ENCODE results near the gene FTO. TPM values are rescaled to one million over a fixed set of nuclear protein-coding genes. Genes with fewer than 3 reads are reported as not detected.
A peak's percentile ranks its signal among the peaks of the same experiment; 100 is the strongest.

The FTO gene
- total and polyA plus RNA-seq, 2 of the 8 experiments (the other 6 are each of a cell fraction or from before 2014, with no cell fraction given): 34.5 to 59.8 TPM

DNA sequence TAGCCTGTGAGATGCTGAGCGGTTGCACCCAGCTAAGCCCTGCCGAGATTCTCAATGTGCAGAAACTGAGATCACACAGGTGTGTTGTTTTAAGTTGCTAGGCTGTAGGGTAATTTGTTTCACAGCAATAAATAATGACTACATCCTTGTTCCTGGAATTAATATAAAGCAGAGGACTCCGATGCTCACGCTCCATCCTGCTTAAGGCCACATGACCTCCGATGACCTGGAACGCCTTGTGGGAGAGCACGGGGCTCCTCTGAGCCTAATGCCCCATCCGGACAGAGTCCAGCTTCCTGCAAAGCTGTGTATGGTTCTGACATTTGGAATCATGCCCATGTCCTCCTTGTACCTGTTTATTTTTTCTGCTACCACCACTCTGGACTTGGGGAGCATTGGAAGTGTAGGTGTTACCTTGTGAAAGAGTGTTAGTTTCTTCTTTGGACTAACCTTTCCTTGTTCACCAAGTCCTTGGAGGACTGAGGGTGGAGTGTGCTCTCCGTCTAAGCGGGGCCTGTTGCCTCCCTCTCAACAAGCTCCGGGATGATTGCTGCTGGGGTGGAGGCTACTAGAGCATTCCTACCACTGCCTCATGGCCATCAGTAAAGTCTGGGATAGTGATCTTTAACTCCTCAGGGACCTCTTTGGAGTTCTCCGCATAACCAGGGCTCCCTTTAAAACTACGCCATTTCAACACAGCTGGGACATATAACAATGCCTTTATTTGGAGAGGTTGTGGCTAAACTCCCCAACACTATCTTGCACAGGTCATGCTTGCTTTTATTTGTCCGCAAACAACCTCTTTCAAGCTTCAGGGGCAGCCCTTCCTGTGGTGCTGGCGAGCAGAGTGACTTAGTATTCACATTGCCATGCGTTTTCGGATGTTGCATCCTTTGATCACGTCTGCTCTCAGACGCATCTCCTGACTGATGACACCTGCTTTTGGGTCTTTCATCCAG lies 457.3 kb downstream of the FTO start:
- Histone ChIP-seq H3K4me2 (ENCODE audit: insufficient read depth in 1 of 2, low read depth in 2 of 2, low read length in 2 of 2) (no peak overlapping the region), H3K18ac (ENCODE audit: extremely low read depth, low read length) (no peak overlapping the region), H2BK15ac (ENCODE audit: low read length) (no peak overlapping the region), H4K8ac (ENCODE audit: extremely low read depth, insufficient read depth, low read length) (no peak overlapping the region), H3K23me2 (ENCODE audit: low read depth, low read length) (peaks cover 2% of the 10 kb centered on the region; the same call in 1 of the 2 replicates), H3K4me3 (ENCODE audit: extremely low read depth in 1 of 4, insufficient read depth in 2 of 4, low read depth in 3 of 4, low read length in 4 of 4) (no peak overlapping the region), H3K27ac (ENCODE audit: low read depth, low read length) (no peak overlapping the region), H4K5ac (ENCODE audit: insufficient read length, low read depth, low read length) (no peak overlapping the region), H2AFZ (ENCODE audit: low read length) (peak overlapping the region; percentile 62), H3K4me1 (replicated peaks in 1 of 4; ENCODE audit: control insufficient read depth in 3 of 4, insufficient read depth in 4 of 4, low read length in 3 of 4) (no peaks in the 10 kb centered on the region), H3K79me2 (ENCODE audit: control insufficient read depth in 1 of 2, insufficient read depth in 2 of 2, low read length in 2 of 2) (no peaks in the 10 kb centered on the region), H3K27me3 (replicated peaks in 1 of 4; ENCODE audit: control insufficient read depth in 3 of 4, extremely low read depth in 1 of 4, insufficient read depth in 3 of 4, low read length in 3 of 4) (no peaks in the 10 kb centered on the region), H2BK20ac (ENCODE audit: low read length) (no peak overlapping the region), H3K79me1 (ENCODE audit: low read depth, low read length) (no peaks in the 10 kb centered on the region), H2AK5ac (ENCODE audit: low read depth, low read length) (no peak overlapping the region), H4K20me1 (replicated peaks in 1 of 2; ENCODE audit: control insufficient read depth in 1 of 2, insufficient read depth in 2 of 2, low read length in 2 of 2) (no peaks in the 10 kb centered on the region), H2BK12ac (ENCODE audit: low read depth, low read length) (no peak overlapping the region), H3K56ac (replicated peaks; ENCODE audit: insufficient read length, low read depth, low read length) (no peak overlapping the region), H2BK120ac (replicated peaks; ENCODE audit: low read depth, low read length) (no peak overlapping the region), H3K9ac (replicated peaks in 1 of 4; ENCODE audit: extremely low read depth in 1 of 4, low read depth in 3 of 4, low read length in 3 of 4) (no peak overlapping the region), H3K36me3 (ENCODE audit: control insufficient read depth in 2 of 4, insufficient read depth in 4 of 4, low read length in 3 of 4) (no peaks in the 10 kb centered on the region), H3K14ac (ENCODE audit: insufficient read length) (no peak overlapping the region), H4K91ac (replicated peaks; ENCODE audit: insufficient read length, low read length) (no peak overlapping the region), H3K9me3 (ENCODE audit: insufficient read depth in 2 of 2, low read depth in 1 of 2, low read length in 1 of 2) (no peaks in the 10 kb centered on the region), H3K23ac (ENCODE audit: insufficient read length) (no peak overlapping the region), H2BK5ac (ENCODE audit: low read depth, low read length) (no peak overlapping the region), H3K4ac (replicated peaks; ENCODE audit: insufficient read length, low read depth, low read length) (no peak overlapping the region)
- ChIA-PET POLR2A (ENCODE audit: partially characterized antibody) (interaction anchor here (0.6 kb wide), 1 partner anchor 171 kb away, joined by 4 read pairs; no protein-coding TSS in a partner anchor), CTCF (ENCODE audit: partially characterized antibody) (interaction anchor here (0.7 kb wide), 1 partner anchor 25 kb away, joined by 3 read pairs; no protein-coding TSS in a partner anchor)
- 91% methylated on average over 19 of the region's 19 CpGs; no CpG with 5 or more reads in 1 of the 2 experiments for WGBS, 2 experiments (ENCODE audit: extremely low coverage in 1 of 2, insufficient coverage in 1 of 2, insufficient read length in 1 of 2, insufficient replicate concordance in 2 of 2, low coverage in 1 of 2, low lambda C conversion rate in 2 of 2, missing lambda C conversion rate in 1 of 2)
- FAIRE-seq (no peak), DNase-seq (ENCODE audit: low read depth in 1 of 2, low spot score in 2 of 2) (no peak)
- TF ChIP-seq EGR1 (IDR thresholded peaks at IDR 0.05; ENCODE audit: borderline replicate concordance, low read depth, low read length): no peak
- TF ChIP-seq RBBP5 (IDR thresholded peaks at IDR 0.05; ENCODE audit: borderline replicate concordance, low read depth, low read length): no peak
- TF ChIP-seq FOSL1 (IDR thresholded peaks at IDR 0.05; ENCODE audit: insufficient read depth, low read depth, low read length): no peak
- TF ChIP-seq KDM5A (IDR thresholded peaks at IDR 0.05; ENCODE audit: low read length): no peak
- no peak for TF ChIP-seq HDAC2 (IDR thresholded peaks at IDR 0.05; ENCODE audit: borderline replicate concordance in 1 of 2, low read depth in 2 of 2, low read length in 2 of 2)
- TF ChIP-seq RNF2 (IDR thresholded peaks at IDR 0.05; ENCODE audit: borderline replicate concordance, low read depth, low read length, missing control alignments, poor library complexity, severe bottlenecking): no peak
- no peak for TF ChIP-seq CHD2 (IDR thresholded peaks at IDR 0.05; ENCODE audit: low read length)
- no peak for TF ChIP-seq KDM4A (IDR thresholded peaks at IDR 0.05; ENCODE audit: low read depth, low read length, severe bottlenecking)
- no peak for TF ChIP-seq SAP30 (IDR thresholded peaks at IDR 0.05; ENCODE audit: insufficient read depth, insufficient replicate concordance, low read length)

Measured in H1 (cell line).